Superior temporal gyrus (tissue), 1 donor: Measurements from ENCODE around the gene CD6.

Experiments used
- DNase-seq: peaks from one replicate; pipeline ENCODE4 v3.0.0-alpha.2; 2016; ENCODE audit errors: extremely low spot score

The CD6 gene

GRCh38 chr11:60971520-60971919 lies at the start of gene CD6:
CD6 (plus strand) TSS chr11:60971680; CDS start chr11:60971866, 186 bp downstream.
- no peak for DNase-seq

GRCh38 chr11:60921777-60922335 lies 49.6 kb upstream of the CD6 start:
- no peak for DNase-seq

- DNase-seq, result no peak
Observed at GRCh38 chr11:60922906-60923305, 48.6 kb upstream of the CD6 start.

- DNase-seq, result peak; percentile 40
Observed at GRCh38 chr11:60923326-60923725, 48.2 kb upstream of the CD6 start.

- DNase-seq, result no peak
Observed at GRCh38 chr11:60923800-60924109, 47.7 kb upstream of the CD6 start.

- peak; percentile 76 for DNase-seq
Observed at GRCh38 chr11:60924110-60924905, 47.2 kb upstream of the CD6 start, which contains the start of gene TMEM132A. TMEM132A (plus strand) TSS chr11:60924460; CDS start chr11:60924634, 174 bp downstream.

- DNase-seq, result no peak
Observed at GRCh38 chr11:60924906-60925853, 46.3 kb upstream of the CD6 start.

- DNase-seq, result no peak
Observed at GRCh38 chr11:60925868-60926267, 45.6 kb upstream of the CD6 start.

GRCh38 chr11:60926500-60926899 lies 45.0 kb upstream of the CD6 start:
- no peak for DNase-seq

- DNase-seq, result no peak
Observed at GRCh38 chr11:60927061-60927592, 44.4 kb upstream of the CD6 start.

GRCh38 chr11:60927600-60927999 lies 43.9 kb upstream of the CD6 start:
- no peak for DNase-seq

GRCh38 chr11:60928563-60929001 lies 42.9 kb upstream of the CD6 start:
- DNase-seq, result no peak

GRCh38 chr11:60929764-60930163 lies 41.7 kb upstream of the CD6 start:
- no peak for DNase-seq

- no peak for DNase-seq
Observed at GRCh38 chr11:60930394-60930793, 41.1 kb upstream of the CD6 start.

- DNase-seq, result no peak
Observed at GRCh38 chr11:60931917-60932316, 39.6 kb upstream of the CD6 start.

- DNase-seq, result no peak
Observed at GRCh38 chr11:60932605-60933356, 38.7 kb upstream of the CD6 start.

- DNase-seq, result no peak
Observed at GRCh38 chr11:60933416-60934123, 37.9 kb upstream of the CD6 start.

- no peak for DNase-seq
Observed at GRCh38 chr11:60934124-60934789, 37.2 kb upstream of the CD6 start.

GRCh38 chr11:60934790-60935605 lies 36.5 kb upstream of the CD6 start:
- no peak for DNase-seq
